IMR-90 (cell line): Measurements from ENCODE around the gene KCNT2. TPM values are rescaled to one million over a fixed set of nuclear protein-coding genes. Genes with fewer than 3 reads are reported as not detected.

Source experiments
- ATAC-seq: fragments of 200-7000 bp; cut with Tn5 transposase; 2 replicates; pipeline ENCODE4 v1.9.1; 2020; ENCODE audit warnings: low read depth, mild to moderate bottlenecking, moderate library complexity
- BruUV-seq: library from RNA; stranded (reverse); fragments of 400-500 nt; replicated peaks from 2 replicates; lab custom pipeline; 2021; lab: Mats Ljungman, UMichigan
- CTCF ChIA-PET: fragments of 300-600 bp; formaldehyde crosslinking; extraction: SDS; loops from one replicate; lab custom pipeline; 2021; ENCODE audit warnings: antibody characterized with exemption; lab: Yijun Ruan, JAX
- POLR2A ChIA-PET: fragments of 300-600 bp; sonication (Branson Sonifier 250); formaldehyde crosslinking; loops from one replicate; lab custom pipeline; 2022; ENCODE audit warnings: antibody characterized with exemption; ENCODE audit not compliant: unreplicated experiment; lab: Charles Lee
- DNase-seq: peaks from one replicate; pipeline ENCODE4 v3.0.0; 2013
- H2AFZ ChIP-seq: replicated peaks from 2 replicates; pipeline ENCODE3; 2013; ENCODE audit warnings: low read length, mild to moderate bottlenecking; ENCODE audit not compliant: poor library complexity
- H2AK5ac ChIP-seq: 2 replicates; pipeline ENCODE4 v1.6.1; 2013; ENCODE audit warnings: low read depth, low read length, inconsistent platforms
- H2AK9ac ChIP-seq: replicated peaks from 2 replicates; pipeline ENCODE3; 2013; ENCODE audit warnings: mild to moderate bottlenecking, low read depth, low read length, moderate library complexity; ENCODE audit not compliant: poor library complexity
- H2BK120ac ChIP-seq: 2 replicates; pipeline ENCODE4 v1.6.1; 2013; ENCODE audit warnings: low read depth, low read length, inconsistent platforms
- H2BK15ac ChIP-seq: 3 replicates; pipeline ENCODE4 v1.6.1; 2013; ENCODE audit warnings: low read depth, low read length, inconsistent platforms
- H2BK20ac ChIP-seq: 2 replicates; pipeline ENCODE4 v1.6.1; 2013; ENCODE audit warnings: low read depth, mild to moderate bottlenecking, inconsistent platforms, low read length, moderate library complexity
- H2BK5ac ChIP-seq: 2 replicates; pipeline ENCODE4 v1.6.1; 2013; ENCODE audit warnings: mild to moderate bottlenecking, low read depth, low read length, inconsistent platforms; ENCODE audit not compliant: poor library complexity, severe bottlenecking
- H3K14ac ChIP-seq: replicated peaks from 2 replicates; pipeline ENCODE4 v1.6.1; 2013; ENCODE audit warnings: low read depth, low read length, inconsistent platforms
- H3K18ac ChIP-seq: 2 replicates; pipeline ENCODE4 v1.6.1; 2013; ENCODE audit warnings: low read depth, low read length, control low read depth
- H3K23ac ChIP-seq: 2 replicates; pipeline ENCODE4 v1.6.1; 2013; ENCODE audit warnings: low read depth, low read length, inconsistent platforms
- H3K27ac ChIP-seq: 2 replicates; pipeline ENCODE4 v1.5.1; 2013; ENCODE audit warnings: mild to moderate bottlenecking, control low read depth, low read length; ENCODE audit not compliant: insufficient read depth
- H3K27me3 ChIP-seq: 2 replicates; pipeline ENCODE4 v1.6.1; 2013; ENCODE audit warnings: low read length; ENCODE audit not compliant: control insufficient read depth, insufficient read depth
- H3K36me3 ChIP-seq: 2 replicates; pipeline ENCODE4 v1.6.1; 2013; ENCODE audit warnings: low read length, mixed read lengths; ENCODE audit not compliant: control insufficient read depth, insufficient read depth
- H3K4ac ChIP-seq: 2 replicates; pipeline ENCODE4 v1.6.1; 2013; ENCODE audit warnings: low read depth, low read length, inconsistent platforms
- H3K4me1 ChIP-seq: 2 replicates; pipeline ENCODE4 v1.6.1; 2013; ENCODE audit warnings: low read length, mixed read lengths; ENCODE audit not compliant: control insufficient read depth, insufficient read depth
- H3K4me2 ChIP-seq: 2 replicates; pipeline ENCODE4 v1.6.1; 2013; ENCODE audit warnings: low read depth, mild to moderate bottlenecking, control low read depth, low read length, moderate library complexity
- H3K4me3 ChIP-seq: 2 replicates; pipeline ENCODE4 v1.5.1; 2013; ENCODE audit warnings: low read depth, mild to moderate bottlenecking, control low read depth, low read length, moderate library complexity; ENCODE audit not compliant: insufficient read depth
- H3K56ac ChIP-seq: 2 replicates; pipeline ENCODE4 v1.6.1; 2013; ENCODE audit warnings: low read length, inconsistent platforms; ENCODE audit not compliant: insufficient read depth; ENCODE audit errors: extremely low read depth
- H3K79me1 ChIP-seq, 2 experiments: 2 replicates each; pipeline ENCODE4 v1.6.1; 2013; ENCODE audit warnings: low read length in 2 of 2, inconsistent platforms in 1 of 2, low read depth in 1 of 2
- H3K9ac ChIP-seq: 2 replicates; pipeline ENCODE4 v1.6.1; 2013; ENCODE audit warnings: low read depth, low read length, control low read depth
- H3K9me1 ChIP-seq: 2 replicates; pipeline ENCODE4 v1.6.1; 2013; ENCODE audit warnings: low read length, inconsistent platforms; ENCODE audit not compliant: insufficient read depth
- H3K9me3 ChIP-seq: 2 replicates; pipeline ENCODE4 v1.6.1; 2013; ENCODE audit warnings: low read length; ENCODE audit not compliant: control insufficient read depth, insufficient read depth
- H4K20me1 ChIP-seq: 2 replicates; pipeline ENCODE4 v1.6.1; 2013; ENCODE audit warnings: low read length, inconsistent platforms; ENCODE audit not compliant: insufficient read depth
- H4K5ac ChIP-seq: 2 replicates; pipeline ENCODE4 v1.6.1; 2013; ENCODE audit warnings: mild to moderate bottlenecking, low read depth, low read length, control low read depth
- H4K8ac ChIP-seq, 2 experiments: 2 replicates each; pipeline ENCODE4 v1.6.1; 2013; ENCODE audit warnings: low read depth in 2 of 2, low read length in 2 of 2, control low read depth in 1 of 2, inconsistent platforms in 1 of 2
- H4K91ac ChIP-seq: 2 replicates; pipeline ENCODE4 v1.6.1; 2013; ENCODE audit warnings: low read depth, low read length, inconsistent platforms; ENCODE audit not compliant: insufficient read depth
- CEBPB ChIP-seq: IDR thresholded peaks from 2 replicates; pipeline ENCODE4 v1.6.1; 2012; ENCODE audit warnings: low read depth, low read length, improper control_type of control experiment
- MAZ ChIP-seq: IDR thresholded peaks from 2 replicates; pipeline ENCODE4 v1.6.1; 2012; ENCODE audit warnings: low read depth, mild to moderate bottlenecking, low read length, improper control_type of control experiment, moderate library complexity, borderline replicate concordance
- WGBS, 2 experiments: methylation state at CpG; one replicate each; pipeline versions ENCODE4 v1.1.5 to v1.1.7; 2013; ENCODE audit warnings: missing lambda C conversion rate in 2 of 2; ENCODE audit not compliant: insufficient read length in 1 of 2; ENCODE audit errors: extremely low coverage in 2 of 2; 5-methylcytosine and 5-hydroxymethylcytosine counted together
- dilution Hi-C: fragments of 300-500 bp; cut with HindIII; formaldehyde crosslinking; loops from one replicate; pipeline ENCODE4 v1.14.3; 2018; ENCODE audit warnings: low sequenced_read_pairs; ENCODE audit not compliant: unreplicated experiment
- in situ Hi-C: fragments of 300-500 bp; cut with MboI; formaldehyde crosslinking; loops from 3 replicates; pipeline ENCODE4 v1.14.3; 2019; ENCODE audit warnings: low sequenced_read_pairs, inconsistent platforms, mixed read lengths
- intact Hi-C: fragments of 100-400 bp; cut with micrococcal nuclease; formaldehyde crosslinking; loops from 2 replicates; pipeline ENCODE4 v1.10.0; 2022
- polyA plus RNA-seq, 3 experiments: library from polyadenylated mRNA; depleted of rRNA; stranded (reverse); fragments of >200 nt; gene quantifications; 2 replicates each; pipeline ENCODE4 v1.2.3, GENCODE V29; 2012; ENCODE audit warnings: low replicate concordance in 1 of 3
- total RNA-seq: library from RNA; depleted of rRNA; stranded (reverse); fragments of >200 nt; gene quantifications from 2 replicates; pipeline ENCODE4 v1.2.3, GENCODE V29; 2012

The KCNT2 gene
- total and polyA plus RNA-seq, 2 of the 4 experiments (the other 2 are of a cell fraction) = 0.22 to 0.72 TPM

DNA sequence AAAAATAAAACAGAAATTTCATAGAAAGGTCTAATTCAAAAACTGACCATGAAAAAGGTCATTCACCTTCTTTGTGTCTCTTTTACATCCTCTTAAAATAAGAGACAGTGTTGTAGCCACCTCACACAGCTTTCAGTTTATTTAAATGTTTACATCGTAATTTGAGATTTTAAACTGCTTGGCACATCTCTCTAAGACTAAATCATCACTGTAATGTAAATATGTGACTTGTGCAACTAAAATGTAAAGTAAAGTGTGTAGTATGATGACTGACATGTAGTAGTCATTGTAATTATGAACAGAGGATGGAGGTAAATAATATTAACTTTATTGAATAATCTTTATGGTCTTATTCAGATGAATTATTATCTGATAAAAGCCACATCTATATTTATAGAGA is 283.9 kb downstream of the KCNT2 start:
- Histone ChIP-seq H2AK5ac (no peak overlapping the region), H2BK120ac (no peak overlapping the region), H2AFZ (no peak overlapping the region), H3K79me1 (no peaks in the 10 kb centered on the region), H3K4me2 (no peak overlapping the region), H3K23ac (no peak overlapping the region), H3K9ac (no peak overlapping the region), H4K91ac (no peak overlapping the region), H2AK9ac (no peak overlapping the region), H2BK20ac (no peak overlapping the region), H4K20me1 (no peaks in the 10 kb centered on the region), H3K36me3 (no peaks in the 10 kb centered on the region), H3K14ac (no peak overlapping the region), H2BK15ac (no peak overlapping the region), H3K4me1 (no peaks in the 10 kb centered on the region), H3K4ac (no peak overlapping the region), H3K27ac (no peak overlapping the region), H3K4me3 (no peak overlapping the region), H4K5ac (no peak overlapping the region), H3K9me1 (no peaks in the 10 kb centered on the region), H3K56ac (no peak overlapping the region), H3K27me3 (no peaks in the 10 kb centered on the region), H3K18ac (no peak overlapping the region), H4K8ac (no peak overlapping the region), H2BK5ac (no peak overlapping the region), H3K9me3 (no peaks in the 10 kb centered on the region)
- no CpG with 5 or more reads among the region's 1 CpG for WGBS, 2 experiments
- no TSS peak for BruUV-seq
- intact Hi-C loops = loop anchor here (5.0 kb wide), 1 partner anchor 33 kb away; no protein-coding TSS in a partner anchor
- in situ Hi-C loops = no loop called here
- ChIA-PET POLR2A (no interaction called here), CTCF (no interaction called here)
- dilution Hi-C loops = no loop called here
- TF ChIP-seq MAZ (no peak), CEBPB (peak; percentile 23; the same call in 1 of the 2 replicates)
- ATAC-seq (peak; percentile 48), DNase-seq (peak; percentile 46)
